HepG2 (cell line): ENCODE results near the gene PJA1.

Source experiments
- GTF2F1 ChIP-seq: fragments of 150-350 bp; IDR thresholded peaks from 2 replicates; pipeline ENCODE4 v1.6.1; 2014; ENCODE audit warnings: low read length
- HDAC2 ChIP-seq: sonication (generic); formaldehyde crosslinking; IDR thresholded peaks from 2 replicates; pipeline ENCODE4 v1.4.0; 2020; ENCODE audit warnings: missing genetic modification reagents
- MAFF ChIP-seq: IDR thresholded peaks from 2 replicates; pipeline ENCODE4 v1.6.1; 2011; ENCODE audit warnings: low read depth, low read length, improper control_type of control experiment
- SETDB1 ChIP-seq: sonication (generic); formaldehyde crosslinking; IDR thresholded peaks from 2 replicates; pipeline ENCODE4 v1.5.1; 2020; ENCODE audit warnings: missing genetic modification reagents, mild to moderate bottlenecking, borderline replicate concordance
- SIN3A ChIP-seq: IDR thresholded peaks from 2 replicates; pipeline ENCODE4 v1.6.1; 2011; ENCODE audit warnings: low read depth, mild to moderate bottlenecking, control low read depth, low read length, borderline replicate concordance
- SUZ12 ChIP-seq: fragments of 150-350 bp; IDR thresholded peaks from 2 replicates; pipeline ENCODE4 v1.6.1; 2014; ENCODE audit warnings: low read depth, low read length
- WIZ ChIP-seq: sonication (generic); formaldehyde crosslinking; IDR thresholded peaks from 2 replicates; pipeline ENCODE4 v1.5.1; 2020; ENCODE audit warnings: mild to moderate bottlenecking, missing genetic modification reagents
- ZNF501 ChIP-seq: sonication (generic); formaldehyde crosslinking; IDR thresholded peaks from 2 replicates; pipeline ENCODE4 v1.5.1; 2020; ENCODE audit warnings: mild to moderate bottlenecking, moderate library complexity, missing genetic modification reagents

GRCh38 chrX:69203638-69204037 is 38.4 kb upstream of the PJA1 start:
- TF ChIP-seq SETDB1 (CRISPR knock-in tag), result no peak
- TF ChIP-seq ZNF501, result no peak
- TF ChIP-seq HDAC2, result no peak
- no peak for TF ChIP-seq SIN3A
- TF ChIP-seq SUZ12, result no peak
- TF ChIP-seq WIZ (CRISPR knock-in tag), result no peak
- TF ChIP-seq MAFF, result no peak
- no peak for TF ChIP-seq GTF2F1
